ENCODE results near the gene GALNT4.

Gene GALNT4

GRCh38 chr12:89542236-89542635 lies 17.6 kb upstream of the GALNT4 start:
- no peak for TF ChIP-seq CTCF (IDR thresholded peaks at IDR 0.05; ENCODE audit: low read depth, low read length, poor library complexity, severe bottlenecking)
- no peak for TF ChIP-seq EZH2phosphoT487 (IDR thresholded peaks at IDR 0.05; ENCODE audit: borderline replicate concordance, low read length)
- H3K27me3 ChIP-seq (ENCODE audit: control insufficient read depth, low read length), result no peaks in the 10 kb centered on the region
- no peaks in the 10 kb centered on the region for H3K79me2 ChIP-seq (ENCODE audit: control insufficient read depth, low read length)
- no peaks in the 10 kb centered on the region for H4K20me1 ChIP-seq (ENCODE audit: control insufficient read depth, insufficient read depth, low read depth, low read length)
- no peak overlapping the region for H3K27ac ChIP-seq (ENCODE audit: low read depth, low read length)
- no peak overlapping the region for H3K4me3 ChIP-seq (ENCODE audit: low read length)
- H3K4me1 ChIP-seq (ENCODE audit: control insufficient read depth, low read length), result peaks cover 14% of the 10 kb centered on the region
- H3K36me3 ChIP-seq (ENCODE audit: control insufficient read depth, low read length), result no peaks in the 10 kb centered on the region
- no peaks in the 10 kb centered on the region for H3K9me2 ChIP-seq (replicated peaks; ENCODE audit: control insufficient read depth, low read length)
- no peak overlapping the region for H3K4me2 ChIP-seq (ENCODE audit: low read length)
- no peaks in the 10 kb centered on the region for H3F3A ChIP-seq (ENCODE audit: control insufficient read depth, insufficient read depth)
- no peaks in the 10 kb centered on the region for H3K9me3 ChIP-seq (ENCODE audit: control insufficient read depth, insufficient read depth, low read length)

- Histone ChIP-seq H3K79me2 (ENCODE audit: control insufficient read depth, low read length) (no peaks in the 10 kb centered on the region), H3K9me2 (replicated peaks; ENCODE audit: control insufficient read depth, low read length) (no peaks in the 10 kb centered on the region), H3K9me3 (ENCODE audit: control insufficient read depth, insufficient read depth, low read length) (no peaks in the 10 kb centered on the region), H3K36me3 (ENCODE audit: control insufficient read depth, low read length) (no peaks in the 10 kb centered on the region), H3K27me3 (ENCODE audit: control insufficient read depth, low read length) (no peaks in the 10 kb centered on the region), H4K20me1 (ENCODE audit: control insufficient read depth, insufficient read depth, low read depth, low read length) (no peaks in the 10 kb centered on the region), H3K4me3 (ENCODE audit: low read length) (no peak overlapping the region), H3K4me2 (ENCODE audit: low read length) (no peak overlapping the region), H3K27ac (ENCODE audit: low read depth, low read length) (no peak overlapping the region), H3F3A (ENCODE audit: control insufficient read depth, insufficient read depth) (no peaks in the 10 kb centered on the region), H3K4me1 (ENCODE audit: control insufficient read depth, low read length) (peaks cover 14% of the 10 kb centered on the region)
- TF ChIP-seq EZH2phosphoT487 (IDR thresholded peaks at IDR 0.05; ENCODE audit: borderline replicate concordance, low read length), result no peak
Observed at GRCh38 chr12:89540586-89540985, 16.0 kb upstream of the GALNT4 start.

- Histone ChIP-seq H3K9me2 (replicated peaks; ENCODE audit: control insufficient read depth, low read length) (no peaks in the 10 kb centered on the region), H3K79me2 (ENCODE audit: control insufficient read depth, low read length) (no peaks in the 10 kb centered on the region), H4K20me1 (ENCODE audit: control insufficient read depth, insufficient read depth, low read depth, low read length) (no peaks in the 10 kb centered on the region), H3K27me3 (ENCODE audit: control insufficient read depth, low read length) (no peaks in the 10 kb centered on the region), H3K4me1 (ENCODE audit: control insufficient read depth, low read length) (peaks cover 8% of the 10 kb centered on the region), H3K9me3 (ENCODE audit: control insufficient read depth, insufficient read depth, low read length) (no peaks in the 10 kb centered on the region), H3F3A (ENCODE audit: control insufficient read depth, insufficient read depth) (no peaks in the 10 kb centered on the region), H3K36me3 (ENCODE audit: control insufficient read depth, low read length) (no peaks in the 10 kb centered on the region), H3K4me3 (ENCODE audit: low read length) (no peak overlapping the region), H3K4me2 (ENCODE audit: low read length) (no peak overlapping the region), H3K27ac (ENCODE audit: low read depth, low read length) (no peak overlapping the region)
- TF ChIP-seq EZH2phosphoT487 (IDR thresholded peaks at IDR 0.05; ENCODE audit: borderline replicate concordance, low read length), result no peak
Observed at GRCh38 chr12:89539426-89540223, 15.0 kb upstream of the GALNT4 start.

GRCh38 chr12:89538897-89539296 lies 14.3 kb upstream of the GALNT4 start:
- H3F3A ChIP-seq (ENCODE audit: control insufficient read depth, insufficient read depth), result no peaks in the 10 kb centered on the region
- H3K27me3 ChIP-seq (ENCODE audit: control insufficient read depth, low read length), result no peaks in the 10 kb centered on the region
- H3K9me3 ChIP-seq (ENCODE audit: control insufficient read depth, insufficient read depth, low read length), result no peaks in the 10 kb centered on the region
- H3K4me1 ChIP-seq (ENCODE audit: control insufficient read depth, low read length), result peaks cover 7% of the 10 kb centered on the region
- H3K36me3 ChIP-seq (ENCODE audit: control insufficient read depth, low read length), result no peaks in the 10 kb centered on the region
- H3K27ac ChIP-seq (ENCODE audit: low read depth, low read length), result no peak overlapping the region
- no peak overlapping the region for H3K4me2 ChIP-seq (ENCODE audit: low read length)
- no peaks in the 10 kb centered on the region for H3K9me2 ChIP-seq (replicated peaks; ENCODE audit: control insufficient read depth, low read length)
- H3K4me3 ChIP-seq (ENCODE audit: low read length), result no peak overlapping the region
- H3K79me2 ChIP-seq (ENCODE audit: control insufficient read depth, low read length), result no peaks in the 10 kb centered on the region
- no peaks in the 10 kb centered on the region for H4K20me1 ChIP-seq (ENCODE audit: control insufficient read depth, insufficient read depth, low read depth, low read length)
- TF ChIP-seq EZH2phosphoT487 (IDR thresholded peaks at IDR 0.05; ENCODE audit: borderline replicate concordance, low read length) (no peak), CTCF (IDR thresholded peaks at IDR 0.05; ENCODE audit: low read depth, low read length, poor library complexity, severe bottlenecking) (no peak)
